Cortex of kidney (tissue), 1 donor: Measurements from ENCODE around the gene PPP4R4.
"Not testable (repeated sequence)": the region's sequence is repeated elsewhere in the genome, so short reads cannot be mapped to it uniquely, and the experiment has no call there.

Experiments used
- DNase-seq: peaks from one replicate; lab custom pipeline; 2025; lab: John Stamatoyannopoulos, UW

PPP4R4 gene

GRCh38 chr14:94177806-94178205 is 3.7 kb downstream of the PPP4R4 start:
- DNase-seq, result no peak

GRCh38 chr14:94179244-94179643 is 5.1 kb downstream of the PPP4R4 start:
- DNase-seq, result no peak

GRCh38 chr14:94180655-94181271 is 6.6 kb downstream of the PPP4R4 start:
- no peak for DNase-seq

- DNase-seq, result no peak
Observed at GRCh38 chr14:94181835-94182234, 7.7 kb downstream of the PPP4R4 start.

- no peak for DNase-seq
Observed at GRCh38 chr14:94192536-94192935, 18.4 kb downstream of the PPP4R4 start.

GRCh38 chr14:94193776-94194175 is 19.7 kb downstream of the PPP4R4 start:
- DNase-seq, result no peak

GRCh38 chr14:94196057-94196456 is 21.9 kb downstream of the PPP4R4 start:
- no peak for DNase-seq

- no peak for DNase-seq
Observed at GRCh38 chr14:94203473-94204210, 29.5 kb downstream of the PPP4R4 start.

- DNase-seq, result no peak
Observed at GRCh38 chr14:94213021-94213420, 38.9 kb downstream of the PPP4R4 start.

GRCh38 chr14:94213741-94214140 is 39.6 kb downstream of the PPP4R4 start:
- no peak for DNase-seq

GRCh38 chr14:94217116-94217515 is 43.0 kb downstream of the PPP4R4 start:
- DNase-seq, result no peak

- DNase-seq, result not testable (repeated sequence)
Observed at GRCh38 chr14:94218198-94218886, 44.2 kb downstream of the PPP4R4 start.

GRCh38 chr14:94224040-94224439 is 49.9 kb downstream of the PPP4R4 start:
- DNase-seq, result no peak

GRCh38 chr14:94225460-94226378 is 51.6 kb downstream of the PPP4R4 start:
- DNase-seq, result no peak

- no peak for DNase-seq
Observed at GRCh38 chr14:94227029-94227428, 52.9 kb downstream of the PPP4R4 start.

- no peak for DNase-seq
Observed at GRCh38 chr14:94237046-94237445, 62.9 kb downstream of the PPP4R4 start.

- no peak for DNase-seq
Observed at GRCh38 chr14:94237983-94238382, 63.9 kb downstream of the PPP4R4 start.

- DNase-seq, result no peak
Observed at GRCh38 chr14:94239406-94239805, 65.3 kb downstream of the PPP4R4 start.

- no peak for DNase-seq
Observed at GRCh38 chr14:94244182-94244581, 70.1 kb downstream of the PPP4R4 start.

GRCh38 chr14:94264195-94264594 is 90.1 kb downstream of the PPP4R4 start:
- DNase-seq, result not testable (repeated sequence)

GRCh38 chr14:94267352-94267751 is 93.2 kb downstream of the PPP4R4 start:
- no peak for DNase-seq

- DNase-seq, result not testable (repeated sequence)
Observed at GRCh38 chr14:94268582-94268981, 94.5 kb downstream of the PPP4R4 start.
